GM20431 (cell line): Measurements from ENCODE around the gene LYG1.
"Not testable (repeated sequence)": the region's sequence is repeated elsewhere in the genome, so short reads cannot be mapped to it uniquely, and the experiment has no call there.

Experiments used
- in situ Hi-C: fragments of 300-500 bp; cut with MseI, MboI; formaldehyde crosslinking; loops from one replicate; pipeline ENCODE4 v1.15.0; 2020; ENCODE audit warnings: low sequenced_read_pairs; ENCODE audit not compliant: unreplicated experiment

Gene LYG1

DNA sequence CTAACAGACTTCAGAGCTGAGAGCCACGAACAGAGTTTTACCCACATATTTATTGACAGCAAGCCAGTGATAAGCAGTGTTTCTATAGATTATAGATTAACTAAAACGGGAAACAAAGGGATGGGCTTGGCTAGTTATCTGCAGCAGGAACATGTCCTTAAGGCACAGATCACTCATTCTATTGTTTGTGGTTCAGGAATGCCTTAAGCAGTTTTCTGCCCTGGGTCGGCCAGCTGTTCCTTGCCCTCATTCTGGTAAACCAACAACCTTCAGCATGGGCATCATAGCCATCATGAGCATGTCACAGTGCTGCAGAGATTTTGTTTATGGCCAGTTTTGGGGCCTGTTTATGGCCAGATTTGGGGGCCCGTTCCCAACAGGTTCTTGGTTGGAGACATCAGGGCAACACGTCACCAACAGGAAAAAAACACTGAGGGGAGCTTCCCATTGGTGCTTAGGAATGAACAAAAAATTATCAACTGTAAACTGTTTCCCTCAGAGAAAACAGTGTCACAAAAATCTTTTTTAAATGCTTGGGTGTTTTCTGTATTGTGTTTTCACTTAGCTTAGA lies 22.7 kb downstream of the LYG1 start:
- in situ Hi-C loops, result not testable (repeated sequence)

DNA sequence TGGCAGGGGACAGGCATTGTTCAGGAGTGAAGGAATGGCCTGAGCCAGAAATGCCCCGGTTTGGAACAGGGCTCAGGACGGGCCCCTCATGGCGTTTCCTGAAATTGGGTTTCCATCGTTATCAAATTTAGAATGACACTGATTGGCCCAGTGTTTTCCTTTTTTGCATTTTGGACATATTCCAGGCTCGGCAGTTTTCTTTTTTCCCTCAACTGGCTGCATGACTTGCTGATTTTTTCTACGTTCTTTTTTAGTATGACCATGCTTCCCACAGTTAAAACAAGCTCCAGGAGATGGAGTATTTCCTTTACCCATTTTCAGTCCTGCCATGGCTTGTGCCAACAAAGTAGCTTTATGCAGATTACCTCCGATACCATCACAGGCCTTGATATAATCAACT lies 25.1 kb downstream of the LYG1 start:
- in situ Hi-C loops, result no loop called here

- in situ Hi-C loops, result no loop called here
These were observed 39.8 kb downstream of the LYG1 start for GRCh38 chr2:99261242-99261641.

- in situ Hi-C loops, result no loop called here
These were observed 40.8 kb downstream of the LYG1 start for GRCh38 chr2:99260184-99260583.

- in situ Hi-C loops, result no loop called here
These were observed 41.5 kb downstream of the LYG1 start for GRCh38 chr2:99259465-99259864.

DNA sequence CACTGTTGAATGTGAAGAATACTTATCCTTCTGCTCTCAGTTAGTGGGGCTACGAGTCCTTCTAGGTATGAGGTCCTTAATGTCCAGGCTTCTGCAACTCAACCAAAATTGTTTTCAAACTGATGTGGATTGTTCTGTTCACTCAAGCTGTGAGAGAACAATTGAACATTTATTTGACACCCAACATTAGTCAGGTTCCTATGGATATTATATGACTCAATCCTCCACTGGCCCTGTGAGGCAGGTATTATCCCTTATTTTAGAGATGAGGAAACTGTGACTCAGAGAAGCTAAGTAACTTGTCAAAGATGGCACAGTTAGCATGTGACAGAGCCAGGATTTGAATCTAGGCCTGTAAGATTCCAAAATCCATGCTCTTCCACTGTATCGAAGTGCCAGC lies 44.3 kb downstream of the LYG1 start:
- in situ Hi-C loops, result no loop called here

GRCh38 chr2:99255491-99256318 lies 45.3 kb downstream of the LYG1 start, which contains the start of gene LYG2:
Gene LYG2, minus strand, starts transcription at chr2:99255666. Its CDS starts 1,406 bp downstream, at chr2:99254260.
- in situ Hi-C loops, result no loop called here

- in situ Hi-C loops, result no loop called here
These were observed 51.0 kb downstream of the LYG1 start for GRCh38 chr2:99249951-99250350.

GRCh38 chr2:99242151-99242550 lies 58.8 kb downstream of the LYG1 start:
- in situ Hi-C loops, result no loop called here

DNA sequence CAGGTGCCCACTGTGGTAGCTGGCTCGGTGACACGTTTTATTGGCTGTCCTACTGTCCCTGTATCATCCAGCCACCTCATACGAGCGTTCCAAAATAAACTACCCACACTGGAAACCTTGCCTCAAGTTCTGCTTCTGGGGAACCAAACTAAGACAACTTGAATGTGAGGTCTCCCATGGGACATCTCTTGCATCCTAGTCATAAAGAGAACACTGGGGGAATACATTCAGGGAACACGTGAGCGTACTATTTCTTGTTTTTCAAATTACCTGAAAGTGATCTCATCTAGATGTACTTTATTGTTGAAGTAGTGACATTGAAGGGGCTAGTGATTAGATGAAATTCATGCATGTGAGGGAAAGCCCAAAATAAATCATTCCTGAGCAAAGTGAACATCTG lies 60.6 kb downstream of the LYG1 start:
- in situ Hi-C loops, result no loop called here

- in situ Hi-C loops, result no loop called here
These were observed 62.4 kb downstream of the LYG1 start for GRCh38 chr2:99238599-99238998.
